Amniotic epithelial cell (primary cell): Measurements from ENCODE around the gene C10orf143.

Experiments
- DNase-seq: peaks from one replicate; pipeline ENCODE4 v3.0.0-alpha.2; 2010; ENCODE audit warnings: low read depth

Gene C10orf143

DNA sequence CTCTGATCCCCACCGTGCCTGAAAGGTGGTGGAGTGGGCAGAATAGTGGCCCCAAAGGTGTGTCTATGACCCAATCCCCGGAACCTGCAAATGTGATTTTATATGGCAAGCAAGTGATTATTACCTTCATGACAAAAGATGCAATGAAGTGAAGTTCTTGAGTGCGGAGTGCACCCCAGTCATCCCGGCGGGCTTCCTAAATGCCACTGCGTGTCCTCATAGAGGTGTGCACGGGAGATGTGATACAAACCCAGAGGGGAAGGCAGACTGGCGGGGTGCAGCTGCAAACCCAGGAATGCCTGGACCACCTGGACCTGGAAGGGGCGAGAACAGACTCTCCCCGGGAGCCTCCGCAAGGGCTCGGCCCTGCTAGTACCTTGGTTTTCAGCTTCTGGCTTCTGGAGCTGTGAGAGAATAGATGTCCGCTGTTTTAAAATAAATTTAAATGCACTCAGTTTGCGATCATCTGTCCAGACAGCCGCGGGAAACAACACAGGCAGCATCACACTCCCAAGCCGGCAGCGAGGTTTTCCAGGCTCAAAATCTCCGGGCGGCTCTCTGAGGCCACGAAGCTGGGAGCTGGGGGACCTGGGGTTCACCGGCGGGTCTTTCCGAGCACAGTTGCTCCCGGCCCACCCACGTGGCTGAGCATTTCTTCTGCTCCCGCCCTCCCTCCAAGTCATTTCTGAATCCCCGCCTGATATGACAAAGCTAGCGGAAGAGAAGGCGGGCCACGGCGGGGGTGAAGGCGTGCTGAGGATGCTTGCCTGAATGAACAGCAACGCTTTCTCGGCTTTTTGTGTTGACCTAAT lies 96.2 kb downstream of the C10orf143 start:
- DNase-seq = no peak
